Activated CD4-positive, alpha-beta T cell treated with anti-CD3 and anti-CD28 coated beads, Interleukin-2, amount 50 U/mL, for 1 hour (primary cell): Measurements from ENCODE around the gene KRT74.

Experiments used
- DNase-seq: peaks from one replicate; pipeline ENCODE4 v3.0.0-alpha.2; 2020

KRT74 gene

GRCh38 chr12:52518574-52519386 is 54.9 kb downstream of the KRT74 start:
- no peak for DNase-seq

- no peak for DNase-seq
Measured at GRCh38 chr12:52517888-52518287, 55.8 kb downstream of the KRT74 start.

GRCh38 chr12:52517005-52517835 is 56.4 kb downstream of the KRT74 start:
- DNase-seq, result no peak

DNA sequence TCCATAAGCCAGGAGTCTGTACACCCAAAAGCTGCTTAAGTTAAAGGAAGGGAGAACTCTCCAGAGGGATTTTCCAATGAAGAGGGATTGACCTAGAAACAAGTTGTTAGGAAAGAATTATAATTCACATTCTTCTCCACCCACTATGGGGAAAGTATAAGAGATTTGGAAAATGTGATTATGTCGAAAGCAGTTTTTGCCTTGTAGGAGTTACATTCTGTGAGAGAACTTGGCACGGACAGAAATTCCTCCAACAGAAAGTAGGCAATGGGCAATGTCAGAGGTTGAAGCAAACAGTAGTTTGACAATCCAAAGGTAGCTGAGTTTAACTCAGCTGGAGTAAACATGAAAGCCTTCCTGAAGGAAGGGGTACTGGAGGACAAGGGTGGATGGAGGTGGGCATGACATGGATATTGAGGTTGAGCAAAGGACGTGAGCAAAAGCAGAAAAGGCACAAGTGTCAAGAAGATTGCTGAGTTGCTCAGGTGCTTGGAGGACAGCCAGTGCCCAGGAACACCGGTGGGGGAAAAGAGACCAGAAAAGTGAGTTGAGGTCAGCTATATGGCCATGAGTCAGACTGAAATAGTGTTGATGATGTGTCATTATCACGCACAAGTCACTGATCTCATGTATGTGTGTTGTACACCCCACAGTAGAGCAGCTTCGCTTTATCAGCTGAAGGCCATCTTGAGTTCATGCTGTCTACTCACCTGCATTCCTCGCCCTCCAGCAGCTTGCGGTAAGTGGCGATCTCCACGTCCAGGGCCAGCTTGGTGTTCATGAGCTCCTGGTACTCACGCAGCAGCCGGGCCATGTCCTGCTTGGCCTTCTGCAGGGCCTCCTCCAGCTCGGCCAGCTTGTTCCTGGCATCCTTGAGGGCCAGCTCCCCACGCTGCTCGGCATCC is 57.5 kb downstream of the KRT74 start:
- DNase-seq, result no peak
